Measurements from ENCODE around the gene MLXIP. TPM values are rescaled to one million over a fixed set of nuclear protein-coding genes. Genes with fewer than 3 reads are reported as not detected.

MLXIP gene
- total RNA-seq, 1 donor from 2014 or later = 1.9 TPM

- Histone ChIP-seq H4K20me1 (ENCODE audit: low read depth) (no peaks in the 10 kb centered on the region), H3F3A (ENCODE audit: low read depth) (no peaks in the 10 kb centered on the region), H3K9ac (no peak overlapping the region), H3K4me1 (no peaks in the 10 kb centered on the region), H3K4me2 (no peak overlapping the region), H2AFZ (replicated peaks) (no peak overlapping the region), H3K79me2 (ENCODE audit: low read depth) (no peaks in the 10 kb centered on the region), H3K27ac (no peak overlapping the region), H3K36me3 (no peaks in the 10 kb centered on the region), H3K4me3 (no peak overlapping the region), H3K9me3 (ENCODE audit: low read depth) (no peaks in the 10 kb centered on the region), H3K27me3 (no peaks in the 10 kb centered on the region)
- no peak overlapping the region for H3K27ac Mint-ChIP-seq
- H3K27me3 Mint-ChIP-seq (ENCODE audit: insufficient read depth, low read depth) = peaks cover 13% of the 10 kb centered on the region
- no peaks in the 10 kb centered on the region for H3K36me3 Mint-ChIP-seq
- no peak overlapping the region for H3K4me3 Mint-ChIP-seq
- H3K9me3 Mint-ChIP-seq = peaks cover 10% of the 10 kb centered on the region
- DNase-seq (ENCODE audit: low spot score) = no peak
- TF ChIP-seq EZH2phosphoT487 (IDR thresholded peaks at IDR 0.05) = no peak
- no peak for TF ChIP-seq EZH2 (IDR thresholded peaks at IDR 0.05)
- no peak for TF ChIP-seq CTCF (IDR thresholded peaks at IDR 0.05)
- no peaks in the 10 kb centered on the region for H3K4me1 Mint-ChIP-seq
These were observed 113.9 kb downstream of the MLXIP start for GRCh38 chr12:122192441-122192840.

GRCh38 chr12:122194804-122195203, 116.2 kb downstream of the MLXIP start:
- no peak for DNase-seq (ENCODE audit: low spot score)
- Mint-ChIP-seq H3K4me1 (peaks cover 3% of the 10 kb centered on the region), H3K4me3 (no peak overlapping the region), H3K27ac (no peak overlapping the region), H3K9me3 (peaks cover 10% of the 10 kb centered on the region), H3K36me3 (no peaks in the 10 kb centered on the region), H3K27me3 (ENCODE audit: insufficient read depth, low read depth) (peaks cover 15% of the 10 kb centered on the region)
- no peaks in the 10 kb centered on the region for H3K27me3 ChIP-seq
- H4K20me1 ChIP-seq (ENCODE audit: low read depth) = no peaks in the 10 kb centered on the region
- H3K27ac ChIP-seq = no peak overlapping the region
- no peaks in the 10 kb centered on the region for H3F3A ChIP-seq (ENCODE audit: low read depth)
- TF ChIP-seq EZH2phosphoT487 (IDR thresholded peaks at IDR 0.05) = no peak
- no peak for TF ChIP-seq EZH2 (IDR thresholded peaks at IDR 0.05)
- TF ChIP-seq CTCF (IDR thresholded peaks at IDR 0.05) = no peak
- H3K4me1 ChIP-seq = no peaks in the 10 kb centered on the region
- H2AFZ ChIP-seq (replicated peaks) = no peak overlapping the region
- H3K4me3 ChIP-seq = no peak overlapping the region
- H3K4me2 ChIP-seq = no peak overlapping the region
- H3K9me3 ChIP-seq (ENCODE audit: low read depth) = no peaks in the 10 kb centered on the region
- H3K36me3 ChIP-seq = no peaks in the 10 kb centered on the region
- no peaks in the 10 kb centered on the region for H3K79me2 ChIP-seq (ENCODE audit: low read depth)
- no peak overlapping the region for H3K9ac ChIP-seq

- no peak overlapping the region for H3K4me3 ChIP-seq
These were observed 116.8 kb downstream of the MLXIP start for GRCh38 chr12:122195405-122195804.

More at GRCh38 chr12:122195405-122195804, 116.8 kb downstream of the MLXIP start:
- H3K9me3 Mint-ChIP-seq = peaks cover 10% of the 10 kb centered on the region
- H3K4me1 Mint-ChIP-seq = peaks cover 4% of the 10 kb centered on the region
- H3K27me3 Mint-ChIP-seq (ENCODE audit: insufficient read depth, low read depth) = peaks cover 17% of the 10 kb centered on the region
- no peak for TF ChIP-seq EZH2 (IDR thresholded peaks at IDR 0.05)
- TF ChIP-seq CTCF (IDR thresholded peaks at IDR 0.05) = no peak
- no peak for TF ChIP-seq EZH2phosphoT487 (IDR thresholded peaks at IDR 0.05)
- Histone ChIP-seq H3K4me1 (no peaks in the 10 kb centered on the region), H3K79me2 (ENCODE audit: low read depth) (no peaks in the 10 kb centered on the region), H3K4me2 (no peak overlapping the region), H3K27ac (no peak overlapping the region), H3F3A (ENCODE audit: low read depth) (no peaks in the 10 kb centered on the region), H3K9ac (no peak overlapping the region), H4K20me1 (ENCODE audit: low read depth) (no peaks in the 10 kb centered on the region), H3K27me3 (no peaks in the 10 kb centered on the region), H2AFZ (replicated peaks) (no peak overlapping the region), H3K9me3 (ENCODE audit: low read depth) (no peaks in the 10 kb centered on the region), H3K36me3 (no peaks in the 10 kb centered on the region)
- no peak overlapping the region for H3K27ac Mint-ChIP-seq
- no peak for DNase-seq (ENCODE audit: low spot score)
- H3K36me3 Mint-ChIP-seq = no peaks in the 10 kb centered on the region
- H3K4me3 Mint-ChIP-seq = no peak overlapping the region

Other genes with a start within 250 kb of the MLXIP start
- not detected in 2 replicates for gene HPD, start 219.9 kb upstream of the MLXIP start, total RNA-seq (ENCODE audit: low replicate concordance)
- 46.4 and 60.9 TPM in 2 replicates for gene PSMD9, start 190.0 kb upstream of the MLXIP start, total RNA-seq (ENCODE audit: low replicate concordance)
- gene CFAP251, start 160.2 kb upstream of the MLXIP start, total RNA-seq (ENCODE audit: low replicate concordance) = 0.92 and 1.5 TPM in 2 replicates
- gene BCL7A, start 56.9 kb upstream of the MLXIP start, total RNA-seq (ENCODE audit: low replicate concordance) = 22.1 and 41.3 TPM in 2 replicates
- not detected in 2 replicates for gene IL31, start 95.5 kb downstream of the MLXIP start, total RNA-seq (ENCODE audit: low replicate concordance)
- gene LRRC43, start 104.4 kb downstream of the MLXIP start, total RNA-seq (ENCODE audit: low replicate concordance) = 0.24 and 0.46 TPM in 2 replicates
- gene B3GNT4, start 125.0 kb downstream of the MLXIP start, total RNA-seq (ENCODE audit: low replicate concordance) = 0.30 and 0.53 TPM in 2 replicates
- 114 and 131 TPM in 2 replicates for gene DIABLO, start 147.3 kb downstream of the MLXIP start, total RNA-seq (ENCODE audit: low replicate concordance)
- 26.1 and 42.0 TPM in 2 replicates for gene VPS33A, start 187.7 kb downstream of the MLXIP start, total RNA-seq (ENCODE audit: low replicate concordance)